SK-N-SH treated with all-trans-retinoic acid at 6 μM for 48 hours (cell line): ENCODE data around the gene CNPY4.

Source experiments
- ARNTL ChIP-seq: fragments of 450-650 bp; formaldehyde crosslinking; IDR thresholded peaks from 2 replicates; pipeline ENCODE4 v1.5.0; 2020; ENCODE audit warnings: low read depth, mild to moderate bottlenecking, moderate library complexity, borderline replicate concordance
- CREB5 ChIP-seq: fragments of 250-450 bp; sonication (Bioruptor Pico); IDR thresholded peaks from 2 replicates; pipeline ENCODE4 v1.5.1; 2020; ENCODE audit warnings: low read depth, mild to moderate bottlenecking, moderate library complexity
- CSRNP3 ChIP-seq: fragments of 250-450 bp; sonication (Bioruptor Pico); IDR thresholded peaks from 2 replicates; pipeline ENCODE4 v1.5.1; 2021; ENCODE audit warnings: mild to moderate bottlenecking, moderate library complexity
- GLIS3 ChIP-seq: fragments of 250-450 bp; sonication (Bioruptor Pico); IDR thresholded peaks from 2 replicates; pipeline ENCODE4 v1.5.0; 2020; ENCODE audit warnings: mild to moderate bottlenecking, moderate library complexity
- PATZ1 ChIP-seq: fragments of 250-450 bp; sonication (Bioruptor Pico); IDR thresholded peaks from 2 replicates; pipeline ENCODE4 v1.8.0; 2020; ENCODE audit warnings: mild to moderate bottlenecking, moderate library complexity, borderline replicate concordance
- PPARA ChIP-seq: fragments of 250-450 bp; sonication (Bioruptor Pico); IDR thresholded peaks from 2 replicates; pipeline ENCODE4 v1.5.0; 2020; ENCODE audit warnings: mild to moderate bottlenecking, borderline replicate concordance
- SNAI2 ChIP-seq: fragments of 250-450 bp; sonication (Bioruptor Pico); IDR thresholded peaks from 2 replicates; pipeline ENCODE4 v1.5.0; 2020; ENCODE audit warnings: mild to moderate bottlenecking, moderate library complexity
- ZC3H10 ChIP-seq: fragments of 250-450 bp; sonication (Bioruptor Pico); IDR thresholded peaks from 2 replicates; pipeline ENCODE4 v1.5.1; 2021; ENCODE audit warnings: mild to moderate bottlenecking, moderate library complexity
- ZFP30 ChIP-seq: fragments of 450-650 bp; formaldehyde crosslinking; IDR thresholded peaks from 2 replicates; pipeline ENCODE4 v1.5.0; 2022; ENCODE audit warnings: mild to moderate bottlenecking, moderate library complexity
- ZNF70 ChIP-seq: fragments of 450-650 bp; formaldehyde crosslinking; IDR thresholded peaks from 2 replicates; pipeline ENCODE4 v1.5.0; 2020; ENCODE audit warnings: mild to moderate bottlenecking, moderate library complexity

GRCh38 chr7:100111156-100111555, 8.3 kb upstream of the CNPY4 start:
- TF ChIP-seq PATZ1 (CRISPR knock-in tag) (no peak), CREB5 (CRISPR knock-in tag) (no peak), CSRNP3 (CRISPR knock-in tag) (no peak), ZFP30 (CRISPR knock-in tag) (no peak), ARNTL (CRISPR knock-in tag) (no peak), ZC3H10 (CRISPR knock-in tag) (no peak), GLIS3 (CRISPR knock-in tag) (no peak), PPARA (CRISPR knock-in tag) (no peak), ZNF70 (CRISPR knock-in tag) (no peak), SNAI2 (CRISPR knock-in tag) (no peak)
